Measurements from ENCODE around the gene CPSF3. TPM values are rescaled to one million over a fixed set of nuclear protein-coding genes. Genes with fewer than 3 reads are reported as not detected.

The CPSF3 gene
- total and polyA plus RNA-seq, 2 of the 8 experiments (the other 6 are each of a cell fraction or from before 2014, with no cell fraction given): 44.5 to 93.3 TPM

- no peak overlapping the region for H4K91ac ChIP-seq (replicated peaks; ENCODE audit: insufficient read length, low read length)
- 90% methylated on average over 2 of the region's 2 CpGs; no CpG with 5 or more reads in 1 of the 2 experiments for WGBS, 2 experiments (ENCODE audit: extremely low coverage in 1 of 2, insufficient coverage in 1 of 2, insufficient read length in 1 of 2, insufficient replicate concordance in 2 of 2, low coverage in 1 of 2, low lambda C conversion rate in 2 of 2, missing lambda C conversion rate in 1 of 2)
- no peak overlapping the region for H3K56ac ChIP-seq (replicated peaks; ENCODE audit: insufficient read length, low read depth, low read length)
- H2BK120ac ChIP-seq (replicated peaks; ENCODE audit: low read depth, low read length): no peak overlapping the region
- H3K79me2 ChIP-seq (ENCODE audit: control insufficient read depth in 1 of 2, insufficient read depth in 2 of 2, low read length in 2 of 2): no peaks in the 10 kb centered on the region
- H3K4me1 ChIP-seq (replicated peaks in 1 of 4; ENCODE audit: control insufficient read depth in 3 of 4, insufficient read depth in 4 of 4, low read length in 3 of 4): no peaks in the 10 kb centered on the region
- no peaks in the 10 kb centered on the region for H3K23me2 ChIP-seq (ENCODE audit: low read depth, low read length)
- H2AK5ac ChIP-seq (ENCODE audit: low read depth, low read length): no peak overlapping the region
- no peak overlapping the region for H3K4ac ChIP-seq (replicated peaks; ENCODE audit: insufficient read length, low read depth, low read length)
- no peak overlapping the region for H2BK5ac ChIP-seq (ENCODE audit: low read depth, low read length)
- H3K27me3 ChIP-seq (replicated peaks in 1 of 4; ENCODE audit: control insufficient read depth in 3 of 4, extremely low read depth in 1 of 4, insufficient read depth in 3 of 4, low read length in 3 of 4): no peaks in the 10 kb centered on the region
- CTCF ChIA-PET (ENCODE audit: partially characterized antibody): interaction anchor here (0.8 to 1.2 kb wide), 3 partner anchors 28 to 45 kb away, joined by 3 read pairs; no protein-coding TSS in a partner anchor
- H3K4me2 ChIP-seq (ENCODE audit: insufficient read depth in 1 of 2, low read depth in 2 of 2, low read length in 2 of 2): no peak overlapping the region
- no peak overlapping the region for H3K18ac ChIP-seq (ENCODE audit: extremely low read depth, low read length)
- peaks cover 14 to 80% (median 59%) of the 10 kb centered on the region in 4 experiments for H3K36me3 ChIP-seq (ENCODE audit: control insufficient read depth in 2 of 4, insufficient read depth in 4 of 4, low read length in 3 of 4)
- no peak overlapping the region for H2AFZ ChIP-seq (ENCODE audit: low read length)
- H3K23ac ChIP-seq (ENCODE audit: insufficient read length): no peak overlapping the region
- no peak overlapping the region for H3K27ac ChIP-seq (ENCODE audit: low read depth, low read length)
- H2BK20ac ChIP-seq (ENCODE audit: low read length): no peak overlapping the region
- H2BK12ac ChIP-seq (ENCODE audit: low read depth, low read length): no peak overlapping the region
- no peaks in the 10 kb centered on the region for H4K20me1 ChIP-seq (replicated peaks in 1 of 2; ENCODE audit: control insufficient read depth in 1 of 2, insufficient read depth in 2 of 2, low read length in 2 of 2)
- no peaks in the 10 kb centered on the region for H3K9me3 ChIP-seq (ENCODE audit: insufficient read depth in 2 of 2, low read depth in 1 of 2, low read length in 1 of 2)
- TF ChIP-seq KDM4A (IDR thresholded peaks at IDR 0.05; ENCODE audit: low read depth, low read length, severe bottlenecking) (no peak), SIRT6 (IDR thresholded peaks at IDR 0.05; ENCODE audit: low read length) (no peak), CTCF (IDR thresholded peaks at IDR 0.05; ENCODE audit: control extremely low read depth in 1 of 3, insufficient read depth in 1 of 3, low read depth in 1 of 3, low read length in 3 of 3) (no peak), SP4 (IDR thresholded peaks at IDR 0.05; ENCODE audit: low read length) (no peak), ZNF274 (IDR thresholded peaks at IDR 0.05; ENCODE audit: borderline replicate concordance, extremely low read depth, low read length) (no peak), CBX5 (IDR thresholded peaks at IDR 0.05; ENCODE audit: low read depth, low read length) (no peak), TAF1 (IDR thresholded peaks at IDR 0.05; ENCODE audit: low read depth, low read length) (no peak)
- no peak overlapping the region for H4K5ac ChIP-seq (ENCODE audit: insufficient read length, low read depth, low read length)
- POLR2A ChIA-PET (ENCODE audit: partially characterized antibody): no interaction called here
- no peak for DNase-seq (ENCODE audit: low read depth in 1 of 2, low spot score in 2 of 2)
- no peaks in the 10 kb centered on the region for H3K79me1 ChIP-seq (ENCODE audit: low read depth, low read length)
- H3K4me3 ChIP-seq (ENCODE audit: extremely low read depth in 1 of 4, insufficient read depth in 2 of 4, low read depth in 3 of 4, low read length in 4 of 4): no peak overlapping the region
- no peak overlapping the region for H2BK15ac ChIP-seq (ENCODE audit: low read length)
- H4K8ac ChIP-seq (ENCODE audit: extremely low read depth, insufficient read depth, low read length): no peak overlapping the region
- FAIRE-seq: no peak
- H3K14ac ChIP-seq (ENCODE audit: insufficient read length): no peak overlapping the region
- H3K9ac ChIP-seq (replicated peaks in 1 of 4; ENCODE audit: extremely low read depth in 1 of 4, low read depth in 3 of 4, low read length in 3 of 4): no peak overlapping the region
These were observed 11.0 kb downstream of the CPSF3 start for GRCh38 chr2:9434489-9434888.
